Cardiac fibroblast (primary cell): ENCODE results near the gene PC.
A peak's percentile ranks its signal among the peaks of the same experiment; 100 is the strongest.

Experiments used
- DNase-seq, 2 donors: peaks; one replicate each; pipeline versions ENCODE4 v3.0.0 to v3.0.0-alpha.2; 2010; ENCODE audit warnings: low read depth in 2 of 2
- H3K4me3 ChIP-seq, 2 donors: replicated peaks in 1 of 2; 1 replicate in 1 of 2; 2 replicates in 1 of 2; pipeline ENCODE4 v1.5.1; 2011; ENCODE audit warnings: low read depth in 2 of 2, low read length in 2 of 2, mild to moderate bottlenecking in 2 of 2, moderate library complexity in 1 of 2
- TF ChIP-seq, protein P1 (sequence below): IDR thresholded peaks from one replicate; pipeline ENCODE4 v1.5.1; 2011; ENCODE audit warnings: low read depth, mild to moderate bottlenecking, low read length, inconsistent platforms

The PC gene

DNA sequence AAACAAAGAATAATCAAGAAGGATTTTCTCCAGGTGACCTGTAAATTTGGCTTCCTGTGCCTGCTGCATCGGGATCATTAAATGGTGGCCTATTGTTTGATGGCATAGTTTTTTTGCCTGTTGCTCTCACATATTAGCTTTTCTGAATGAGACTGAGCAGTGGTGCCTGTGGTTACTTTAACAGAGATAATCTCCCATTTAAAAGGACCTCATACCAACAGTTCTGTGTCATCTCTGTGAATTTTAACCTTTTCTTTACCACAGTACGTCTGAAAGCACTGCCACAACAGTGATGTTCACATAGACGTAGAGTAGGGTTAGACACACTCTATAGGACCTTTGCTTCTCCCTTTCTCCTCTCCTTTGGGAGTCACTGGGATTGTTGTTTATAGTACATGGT is 137.8 kb downstream of the PC start:
- DNase-seq: no peak
- TF ChIP-seq, protein P1, sequence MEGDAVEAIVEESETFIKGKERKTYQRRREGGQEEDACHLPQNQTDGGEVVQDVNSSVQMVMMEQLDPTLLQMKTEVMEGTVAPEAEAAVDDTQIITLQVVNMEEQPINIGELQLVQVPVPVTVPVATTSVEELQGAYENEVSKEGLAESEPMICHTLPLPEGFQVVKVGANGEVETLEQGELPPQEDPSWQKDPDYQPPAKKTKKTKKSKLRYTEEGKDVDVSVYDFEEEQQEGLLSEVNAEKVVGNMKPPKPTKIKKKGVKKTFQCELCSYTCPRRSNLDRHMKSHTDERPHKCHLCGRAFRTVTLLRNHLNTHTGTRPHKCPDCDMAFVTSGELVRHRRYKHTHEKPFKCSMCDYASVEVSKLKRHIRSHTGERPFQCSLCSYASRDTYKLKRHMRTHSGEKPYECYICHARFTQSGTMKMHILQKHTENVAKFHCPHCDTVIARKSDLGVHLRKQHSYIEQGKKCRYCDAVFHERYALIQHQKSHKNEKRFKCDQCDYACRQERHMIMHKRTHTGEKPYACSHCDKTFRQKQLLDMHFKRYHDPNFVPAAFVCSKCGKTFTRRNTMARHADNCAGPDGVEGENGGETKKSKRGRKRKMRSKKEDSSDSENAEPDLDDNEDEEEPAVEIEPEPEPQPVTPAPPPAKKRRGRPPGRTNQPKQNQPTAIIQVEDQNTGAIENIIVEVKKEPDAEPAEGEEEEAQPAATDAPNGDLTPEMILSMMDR: no peak
- H3K4me3 ChIP-seq: no peak overlapping the region

- no peak overlapping the region for H3K4me3 ChIP-seq
- DNase-seq: no peak
- TF ChIP-seq, protein P1: no peak
Measured at GRCh38 chr11:66818231-66818955, 139.8 kb downstream of the PC start.

- DNase-seq: peak in 1 of 2 donors; percentile 22
Measured at GRCh38 chr11:66815646-66816045, 142.5 kb downstream of the PC start.

GRCh38 chr11:66814678-66815077 is 143.5 kb downstream of the PC start:
- no peak overlapping the region for H3K4me3 ChIP-seq
- TF ChIP-seq, protein P1: no peak
- DNase-seq: no peak

More at GRCh38 chr11:66815646-66816045, 142.5 kb downstream of the PC start:
- TF ChIP-seq, protein P1: no peak
- H3K4me3 ChIP-seq: no peak overlapping the region

DNA sequence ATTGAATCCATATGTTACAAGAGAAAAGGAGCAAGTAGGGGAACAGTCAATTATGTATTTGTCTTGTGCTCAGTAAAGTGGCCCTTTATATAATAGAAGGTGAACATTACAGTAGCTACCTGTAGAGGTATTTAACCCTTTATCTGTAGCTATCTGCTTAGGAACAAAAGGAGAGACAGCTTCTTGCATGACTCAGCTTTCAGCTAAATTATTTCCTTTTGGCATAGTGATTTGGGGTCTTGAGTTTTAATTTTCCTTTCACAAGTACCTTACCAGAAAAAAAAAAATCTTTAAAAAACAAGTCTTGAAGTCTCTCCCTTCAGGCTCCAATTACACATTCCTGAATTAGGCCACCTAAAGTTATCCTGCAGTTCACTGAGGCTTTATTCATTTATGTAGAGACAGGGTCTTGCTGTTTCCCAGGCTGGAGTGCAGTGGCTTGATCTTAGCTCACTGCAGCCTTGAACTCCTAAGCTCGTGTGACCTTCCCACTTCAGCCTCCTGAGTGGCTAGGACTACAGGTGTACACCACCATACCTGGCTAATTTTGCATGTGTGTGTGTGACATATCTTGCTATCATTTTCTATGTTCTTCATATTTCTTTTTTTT is 147.5 kb downstream of the PC start:
- TF ChIP-seq, protein P1: no peak
- no peak overlapping the region for H3K4me3 ChIP-seq
- DNase-seq: no peak

DNA sequence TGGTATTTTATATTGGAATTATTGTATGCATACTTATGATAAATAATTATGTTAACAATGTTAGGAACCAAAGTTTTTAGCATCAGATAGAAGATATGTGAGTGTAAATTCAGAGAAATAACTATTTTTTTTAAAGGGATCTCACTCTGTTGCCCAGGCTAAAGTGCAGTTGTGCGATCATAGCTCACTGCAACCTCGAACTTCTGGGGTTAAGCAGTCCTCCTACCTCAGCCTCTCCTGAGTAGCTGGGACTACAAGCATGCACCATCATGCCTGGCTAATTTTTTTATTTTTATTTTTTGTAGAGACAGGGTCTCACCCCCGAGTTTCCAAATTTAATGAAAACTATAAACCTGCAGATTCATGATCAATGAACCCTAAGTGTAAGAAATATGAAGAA is 148.6 kb downstream of the PC start:
- TF ChIP-seq, protein P1: no peak
- DNase-seq: no peak

More for the DNA sequence above, 148.6 kb downstream of the PC start:
- H3K4me3 ChIP-seq: no peak overlapping the region
